Heart right ventricle (tissue), 16 donors: ENCODE results near the gene PPIP5K1. TPM values are rescaled to one million over a fixed set of nuclear protein-coding genes. Genes with fewer than 3 reads are reported as not detected.

ENCODE experiments used
- ATAC-seq, 8 donors: fragments of 200-7000 bp; cut with Tn5 transposase; one replicate each; pipeline ENCODE4 v1.9.1; 2020; ENCODE audit warnings: mild to moderate bottlenecking in 8 of 8, moderate library complexity in 8 of 8, moderate number of reproducible peaks in 1 of 8
- DNase-seq, 2 donors: peaks; one replicate each; pipeline ENCODE4 v3.0.0-alpha.2; 2020
- H3K27ac ChIP-seq, 10 donors: fragments of 200-600 bp; sonication (generic) in 2 of 10; one replicate each; pipeline versions ENCODE4 v1.5.0 to v1.8.0; 2020 to 2022; ENCODE audit warnings: mild to moderate bottlenecking in 3 of 10
- H3K27me3 ChIP-seq, 7 donors: fragments of 200-600 bp; one replicate each; pipeline ENCODE4 v1.8.0; 2021 to 2022; ENCODE audit warnings: mild to moderate bottlenecking in 2 of 7
- H3K36me3 ChIP-seq, 9 donors: fragments of 200-600 bp; sonication (generic) in 1 of 9; one replicate each; pipeline versions ENCODE4 v1.5.0 to v1.8.0; 2020 to 2022; ENCODE audit warnings: mild to moderate bottlenecking in 2 of 9
- H3K4me1 ChIP-seq, 9 donors: fragments of 200-600 bp; sonication (generic) in 1 of 9; one replicate each; pipeline versions ENCODE4 v1.5.0 to v1.8.0; 2020 to 2022; ENCODE audit warnings: mild to moderate bottlenecking in 4 of 9
- H3K4me3 ChIP-seq, 10 donors: fragments of 200-600 bp; sonication (generic) in 2 of 10; one replicate each; pipeline versions ENCODE4 v1.5.0 to v1.8.0; 2020 to 2022; ENCODE audit warnings: mild to moderate bottlenecking in 7 of 10, moderate library complexity in 2 of 10
- H3K9me3 ChIP-seq, 11 donors: fragments of 200-600 bp in 10 of 11; sonication (generic) in 2 of 11; one replicate each; pipeline versions ENCODE4 v1.5.0 to v1.8.0; 2013 to 2022; ENCODE audit warnings: mild to moderate bottlenecking in 2 of 11, control low read depth in 1 of 11, moderate library complexity in 1 of 11
- WGBS, 2 donors: extraction: QIAGEN DNeasy Blood & Tissue Kit; methylation state at CpG; one replicate each; pipeline ENCODE4 v1.1.7; 2013; ENCODE audit warnings: inconsistent platforms in 1 of 2; 5-methylcytosine and 5-hydroxymethylcytosine counted together
- intact Hi-C, 10 donors: fragments of 100-400 bp; cut with DNase I; formaldehyde crosslinking; loops; one replicate each; pipeline versions ENCODE4 v1.11.1 to v1.14.2; 2022
- polyA plus RNA-seq, 2 donors: library from polyadenylated mRNA; stranded (reverse); fragments of 200-250 nt; gene quantifications; one replicate each; pipeline ENCODE4 v1.2.3, GENCODE V29; 2013
- total RNA-seq, 10 donors: library from RNA; stranded (reverse); fragmentation: NEBNext Ultra II Directional in 3 of 10; extraction: Animal tissue kit (Norgen Biotek cat#: 25700) in 3 of 10; gene quantifications; one replicate each; pipeline versions ENCODE4 v1.2.1 to v1.2.4, GENCODE V29; 2021 to 2023
- TF ChIP-seq, protein P1 (sequence below), 9 donors: fragments of 200-600 bp; sonication (generic) in 2 of 9; IDR thresholded peaks; one replicate each; pipeline versions ENCODE4 v1.5.0 to v1.8.0; 2021 to 2022; ENCODE audit warnings: antibody characterized with exemption in 9 of 9, mild to moderate bottlenecking in 5 of 9, moderate library complexity in 1 of 9
- donor health status: Arrhythmogenic right ventricular cardiomyopathy.
- donor health status: ischemic (EF 13 %, LVEDD 7.1; RV severe dilation, severe dysfunction).
- donor health status: healthy with polysubstance abuse.
- donor health status: DM: no; HTN: yes; CAD: no.
- donor health status: DM: no; HTN: no; CAD: no.
- donor health status: ischemic (EF 25% LVEDD 6.9; RV normal size, moderate dysfunction).
- donor health status: ischemic (EF 25% LVEDD 5.7; RV mildly dilated, moderate dysfunction).
- donor health status: healthy.
- donor health status: DM: yes; HTN: yes; CAD: no.
- donor health status: Ischemic cardiomyopathy.
- donor health status: ischemic (EF 35%, LVEDD 5.7; RV mildly dilated, moderate dysfunction).
- donor health status: nonischemic (EF 11% LVEDD 7.7; RV severe dilation, severe dysfunction).
- donor health status: DM: yes; HTN: yes; CAD: no.
- donor health status: PGD.
- donor health status: ischemic (EF 29% LVEDD 5.4; RV normal size, mild dysfunction).
- donor health status: nonischemic (EF 23%, LVEDD 6.1; RV moderate dilation, normal function).

PPIP5K1 gene
- total and polyA plus RNA-seq, 12 donors, result 3.2 to 33.9 (median 16.2) TPM

- H3K27ac ChIP-seq, result peak overlapping the region in 9 of 10 donors; percentile 2 to 89 (median 49)
- intact Hi-C loops, result loop anchor here in 3 of 10 donors (5.0 to 10.0 kb wide), 3 partner anchors 69 to 139 kb away; partner anchors contain the start of genes TUBGCP4 (in 1 of the 3) and ZSCAN29 (in 1 of the 3)
- H3K4me1 ChIP-seq, result peaks cover 14 to 84% (median 53%) of the 10 kb centered on the region in 9 donors
- H3K36me3 ChIP-seq, result no peaks in the 10 kb centered on the region
- H3K27me3 ChIP-seq, result peaks cover 0 to 29% (median 0%) of the 10 kb centered on the region in 7 donors
- TF ChIP-seq, protein P1, sequence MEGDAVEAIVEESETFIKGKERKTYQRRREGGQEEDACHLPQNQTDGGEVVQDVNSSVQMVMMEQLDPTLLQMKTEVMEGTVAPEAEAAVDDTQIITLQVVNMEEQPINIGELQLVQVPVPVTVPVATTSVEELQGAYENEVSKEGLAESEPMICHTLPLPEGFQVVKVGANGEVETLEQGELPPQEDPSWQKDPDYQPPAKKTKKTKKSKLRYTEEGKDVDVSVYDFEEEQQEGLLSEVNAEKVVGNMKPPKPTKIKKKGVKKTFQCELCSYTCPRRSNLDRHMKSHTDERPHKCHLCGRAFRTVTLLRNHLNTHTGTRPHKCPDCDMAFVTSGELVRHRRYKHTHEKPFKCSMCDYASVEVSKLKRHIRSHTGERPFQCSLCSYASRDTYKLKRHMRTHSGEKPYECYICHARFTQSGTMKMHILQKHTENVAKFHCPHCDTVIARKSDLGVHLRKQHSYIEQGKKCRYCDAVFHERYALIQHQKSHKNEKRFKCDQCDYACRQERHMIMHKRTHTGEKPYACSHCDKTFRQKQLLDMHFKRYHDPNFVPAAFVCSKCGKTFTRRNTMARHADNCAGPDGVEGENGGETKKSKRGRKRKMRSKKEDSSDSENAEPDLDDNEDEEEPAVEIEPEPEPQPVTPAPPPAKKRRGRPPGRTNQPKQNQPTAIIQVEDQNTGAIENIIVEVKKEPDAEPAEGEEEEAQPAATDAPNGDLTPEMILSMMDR (IDR thresholded peaks at IDR 0.05), result no peak
- DNase-seq, result no peak
- 61 to 63% methylated on average over 1 of the region's 1 CpG for WGBS, 2 donors
- no peak overlapping the region for H3K4me3 ChIP-seq
- ATAC-seq, result no peak
- H3K9me3 ChIP-seq, result no peaks in the 10 kb centered on the region
These were observed 76.5 kb downstream of the PPIP5K1 start for GRCh38 chr15:43513550-43513949.

GRCh38 chr15:43511012-43511885 is 78.8 kb downstream of the PPIP5K1 start:
- TF ChIP-seq, protein P1 (IDR thresholded peaks at IDR 0.05), result peak in 3 of 9 donors; percentile 22 to 44 (median 33)
- WGBS, 2 donors, result 6 to 7% methylated on average over 39 of the region's 39 CpGs
- Histone ChIP-seq H3K27me3 (peaks cover 0 to 6% (median 0%) of the 10 kb centered on the region in 7 donors), H3K27ac (peak overlapping the region in 7 of 10 donors; percentile 13 to 92 (median 87)), H3K9me3 (no peaks in the 10 kb centered on the region), H3K4me1 (peaks cover 16 to 71% (median 47%) of the 10 kb centered on the region in 9 donors), H3K4me3 (peak overlapping the region; percentile 2 to 74 (median 64)), H3K36me3 (no peaks in the 10 kb centered on the region)
- ATAC-seq, result peak in 1 of 8 donors; percentile 37
- DNase-seq, result peak in 1 of 2 donors; percentile 26
- intact Hi-C loops, result loop anchor here in 5 of 10 donors (2.0 to 10.0 kb wide), 4 partner anchors 18 to 136 kb away; partner anchors contain the start of genes TP53BP1 (in 4 of the 5), TUBGCP4 (in 1 of the 5) and ZSCAN29 (in 1 of the 5)

GRCh38 chr15:43510200-43511011 is 79.6 kb downstream of the PPIP5K1 start:
- Histone ChIP-seq H3K27me3 (peaks cover 0 to 6% (median 0%) of the 10 kb centered on the region in 7 donors), H3K27ac (peak overlapping the region; percentile 79 to 95 (median 90)), H3K4me1 (peaks cover 14 to 63% (median 40%) of the 10 kb centered on the region in 9 donors), H3K4me3 (peak overlapping the region; percentile 42 to 74 (median 64)), H3K9me3 (no peaks in the 10 kb centered on the region), H3K36me3 (no peaks in the 10 kb centered on the region)
- ATAC-seq (peak; percentile 97 to 98 (median 98)), DNase-seq (peak; percentile 98)
- WGBS, 2 donors, result 0% methylated on average over 41 of the region's 41 CpGs
- intact Hi-C loops, result loop anchor here in 5 of 10 donors (2.0 to 10.0 kb wide), 4 partner anchors 18 to 136 kb away; partner anchors contain the start of genes TP53BP1 (in 4 of the 5), TUBGCP4 (in 1 of the 5) and ZSCAN29 (in 1 of the 5)
- TF ChIP-seq, protein P1 (IDR thresholded peaks at IDR 0.05), result peak in 8 of 9 donors; percentile 20 to 63 (median 48)
